ENCODE measurements around the gene NELL1. TPM values are rescaled to one million over a fixed set of nuclear protein-coding genes. Genes with fewer than 3 reads are reported as not detected.

Gene NELL1
- total RNA-seq, 2 donors from 2014 or later = 1.8 to 10.3 TPM

DNA sequence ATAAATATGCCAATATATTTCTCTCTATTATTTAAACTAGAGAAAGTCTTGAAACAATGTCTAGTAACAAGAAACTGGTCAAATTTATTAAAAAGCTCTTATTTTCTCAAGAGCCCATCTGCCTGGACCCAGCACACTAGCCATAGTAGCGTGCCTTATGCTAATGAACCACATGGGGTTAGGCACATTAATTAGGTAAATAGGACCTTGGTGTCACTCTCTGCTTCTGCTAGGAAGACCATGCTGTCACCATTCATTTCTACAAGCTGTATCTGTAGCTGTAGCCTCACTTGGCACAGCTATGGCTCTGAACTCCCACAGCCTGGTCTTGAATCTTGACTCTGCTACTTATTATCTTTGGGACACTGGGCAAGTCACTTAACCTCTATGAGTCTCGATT, 390.5 kb downstream of the NELL1 start:
- no peak overlapping the region for H3K4me3 ChIP-seq
- H3K27ac ChIP-seq = no peak overlapping the region
- H3K9me3 ChIP-seq = no peaks in the 10 kb centered on the region
- WGBS = 87% methylated on average over 2 of the region's 2 CpGs
- intact Hi-C loops (cut with DNase I) = no loop called here
- DNase-seq (ENCODE audit: low spot score) = no peak
- H3K27me3 ChIP-seq (replicated peaks; ENCODE audit: insufficient read depth) = no peaks in the 10 kb centered on the region
- no peaks in the 10 kb centered on the region for H3K4me1 ChIP-seq (replicated peaks)
- no peaks in the 10 kb centered on the region for H3K36me3 ChIP-seq
- TF ChIP-seq POLR2A (IDR thresholded peaks at IDR 0.05) (no peak), POLR2AphosphoS5 (IDR thresholded peaks at IDR 0.05) (no peak)
- TF ChIP-seq, protein P1, sequence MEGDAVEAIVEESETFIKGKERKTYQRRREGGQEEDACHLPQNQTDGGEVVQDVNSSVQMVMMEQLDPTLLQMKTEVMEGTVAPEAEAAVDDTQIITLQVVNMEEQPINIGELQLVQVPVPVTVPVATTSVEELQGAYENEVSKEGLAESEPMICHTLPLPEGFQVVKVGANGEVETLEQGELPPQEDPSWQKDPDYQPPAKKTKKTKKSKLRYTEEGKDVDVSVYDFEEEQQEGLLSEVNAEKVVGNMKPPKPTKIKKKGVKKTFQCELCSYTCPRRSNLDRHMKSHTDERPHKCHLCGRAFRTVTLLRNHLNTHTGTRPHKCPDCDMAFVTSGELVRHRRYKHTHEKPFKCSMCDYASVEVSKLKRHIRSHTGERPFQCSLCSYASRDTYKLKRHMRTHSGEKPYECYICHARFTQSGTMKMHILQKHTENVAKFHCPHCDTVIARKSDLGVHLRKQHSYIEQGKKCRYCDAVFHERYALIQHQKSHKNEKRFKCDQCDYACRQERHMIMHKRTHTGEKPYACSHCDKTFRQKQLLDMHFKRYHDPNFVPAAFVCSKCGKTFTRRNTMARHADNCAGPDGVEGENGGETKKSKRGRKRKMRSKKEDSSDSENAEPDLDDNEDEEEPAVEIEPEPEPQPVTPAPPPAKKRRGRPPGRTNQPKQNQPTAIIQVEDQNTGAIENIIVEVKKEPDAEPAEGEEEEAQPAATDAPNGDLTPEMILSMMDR (IDR thresholded peaks at IDR 0.05) = no peak

DNA sequence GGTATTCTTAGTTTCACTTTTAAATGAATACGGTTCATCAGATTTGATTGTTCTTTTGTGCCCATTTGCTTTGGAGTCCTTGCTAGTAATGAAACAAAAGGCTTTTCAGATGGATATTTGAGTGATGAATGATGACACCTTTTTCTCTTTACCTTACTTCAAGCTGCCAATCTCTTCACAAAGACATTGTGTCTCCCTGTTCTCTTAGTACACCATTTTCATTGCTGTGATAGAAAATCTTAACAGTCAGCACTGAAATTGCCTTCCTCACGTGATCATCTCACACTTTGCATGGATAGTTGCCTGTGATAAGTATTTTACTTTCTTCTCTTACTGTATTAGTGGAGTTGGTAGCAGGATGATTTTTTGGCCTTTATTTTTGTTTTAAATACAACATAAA, 396.6 kb downstream of the NELL1 start:
- H3K36me3 ChIP-seq = no peaks in the 10 kb centered on the region
- no peak for DNase-seq (ENCODE audit: low spot score)
- intact Hi-C loops (cut with DNase I) = no loop called here
- H3K9me3 ChIP-seq = no peaks in the 10 kb centered on the region
- no peak overlapping the region for H3K27ac ChIP-seq
- 33% methylated on average over 2 of the region's 2 CpGs for WGBS
- no peak for TF ChIP-seq POLR2AphosphoS5 (IDR thresholded peaks at IDR 0.05)
- TF ChIP-seq, protein P1 (IDR thresholded peaks at IDR 0.05) = no peak
- H3K4me1 ChIP-seq (replicated peaks) = no peaks in the 10 kb centered on the region
- no peak overlapping the region for H3K4me3 ChIP-seq
- no peaks in the 10 kb centered on the region for H3K27me3 ChIP-seq (replicated peaks; ENCODE audit: insufficient read depth)

DNA sequence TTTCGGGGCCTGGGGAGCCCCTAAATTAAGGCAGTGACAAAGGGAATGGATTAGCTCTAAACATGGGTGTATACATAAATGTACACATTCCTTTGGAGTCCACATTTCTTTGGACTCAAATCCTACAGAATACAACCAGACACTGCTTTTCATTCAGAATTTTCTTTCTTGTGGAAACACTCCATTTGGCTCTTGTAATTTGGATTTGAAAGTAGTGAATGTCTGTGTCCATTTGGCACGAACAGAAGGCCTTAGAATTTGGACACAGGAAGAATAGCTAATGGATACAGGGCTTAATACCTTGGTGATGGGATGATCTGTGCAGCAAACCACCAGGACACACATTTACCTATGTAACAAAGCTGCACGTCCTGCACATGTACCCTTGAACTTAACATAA, 399.5 kb downstream of the NELL1 start:
- H3K36me3 ChIP-seq = no peaks in the 10 kb centered on the region
- DNase-seq (ENCODE audit: low spot score) = no peak
- H3K4me1 ChIP-seq (replicated peaks) = no peaks in the 10 kb centered on the region
- H3K27me3 ChIP-seq (replicated peaks; ENCODE audit: insufficient read depth) = no peaks in the 10 kb centered on the region
- no peaks in the 10 kb centered on the region for H3K9me3 ChIP-seq
- intact Hi-C loops (cut with DNase I) = no loop called here
- no peak overlapping the region for H3K4me3 ChIP-seq
- no peak overlapping the region for H3K27ac ChIP-seq
- TF ChIP-seq POLR2A (IDR thresholded peaks at IDR 0.05) = no peak
- TF ChIP-seq, protein P1 (IDR thresholded peaks at IDR 0.05) = no peak
- TF ChIP-seq POLR2AphosphoS5 (IDR thresholded peaks at IDR 0.05) = no peak
- WGBS = 67% methylated on average over 3 of the region's 3 CpGs

DNA sequence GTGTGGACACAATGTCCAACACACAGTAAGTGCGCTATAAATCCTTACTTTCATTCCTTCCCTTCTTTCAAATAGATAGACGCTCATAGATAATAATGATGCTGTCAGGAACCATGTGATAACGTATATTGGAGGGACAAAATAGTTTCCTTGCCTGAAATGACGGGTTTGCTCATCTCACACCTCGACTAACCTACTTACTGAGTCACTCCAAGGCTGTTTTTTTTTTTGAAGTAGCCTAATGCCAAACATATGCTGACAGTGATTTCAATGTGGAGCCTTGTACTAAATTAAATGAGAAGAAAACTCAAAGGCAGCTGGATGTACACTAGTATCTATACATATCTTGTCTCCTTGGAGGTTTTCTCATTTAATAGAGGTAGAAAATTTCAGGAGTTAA, 400.5 kb downstream of the NELL1 start:
- intact Hi-C loops (cut with DNase I) = no loop called here
- no peak for DNase-seq (ENCODE audit: low spot score)
- Histone ChIP-seq H3K36me3 (no peaks in the 10 kb centered on the region), H3K4me3 (no peak overlapping the region), H3K9me3 (no peaks in the 10 kb centered on the region), H3K27me3 (replicated peaks; ENCODE audit: insufficient read depth) (no peaks in the 10 kb centered on the region), H3K4me1 (replicated peaks) (no peaks in the 10 kb centered on the region), H3K27ac (no peak overlapping the region)
- WGBS = 74% methylated on average over 5 of the region's 5 CpGs
- no peak for TF ChIP-seq POLR2AphosphoS5 (IDR thresholded peaks at IDR 0.05)
- TF ChIP-seq, protein P1 (IDR thresholded peaks at IDR 0.05) = no peak
- TF ChIP-seq POLR2A (IDR thresholded peaks at IDR 0.05) = no peak

DNA sequence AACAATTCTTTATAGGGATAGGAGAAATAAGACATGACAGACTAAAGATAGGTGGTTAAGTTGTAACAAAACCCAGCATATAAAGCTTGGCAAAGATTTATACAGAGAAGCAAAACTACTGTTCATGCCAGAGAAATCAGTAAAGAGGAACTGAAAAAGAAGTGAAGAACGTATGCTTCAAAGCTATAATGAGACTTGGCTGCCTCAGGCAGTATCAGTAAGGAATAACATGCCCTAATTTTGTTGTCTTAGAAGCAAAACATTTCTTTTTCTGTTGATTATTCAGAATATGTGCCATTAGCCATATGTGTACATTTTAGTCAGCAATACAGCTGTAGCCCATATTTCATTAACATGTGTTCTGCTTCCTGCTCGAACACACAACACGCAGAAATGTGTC, 403.2 kb downstream of the NELL1 start:
- no peaks in the 10 kb centered on the region for H3K9me3 ChIP-seq
- H3K4me3 ChIP-seq = no peak overlapping the region
- intact Hi-C loops (cut with DNase I) = no loop called here
- no peak overlapping the region for H3K27ac ChIP-seq
- no peak for DNase-seq (ENCODE audit: low spot score)
- no peaks in the 10 kb centered on the region for H3K36me3 ChIP-seq
- no peaks in the 10 kb centered on the region for H3K27me3 ChIP-seq (replicated peaks; ENCODE audit: insufficient read depth)
- 81% methylated on average over 3 of the region's 3 CpGs for WGBS
- TF ChIP-seq POLR2A (IDR thresholded peaks at IDR 0.05) (no peak), POLR2AphosphoS5 (IDR thresholded peaks at IDR 0.05) (no peak)
- TF ChIP-seq, protein P1 (IDR thresholded peaks at IDR 0.05) = no peak
- H3K4me1 ChIP-seq (replicated peaks) = no peaks in the 10 kb centered on the region

Data from prostate gland (tissue), 2 donors.